ENCODE data around the gene ACTG1.
A peak's percentile ranks its signal among the peaks of the same experiment; 100 is the strongest.

GRCh38 chr17:81537856-81538555 is 25.4 kb upstream of the ACTG1 start:
- TF ChIP-seq CTCF (IDR thresholded peaks at IDR 0.05), result peak in 1 of 6 experiments; percentile 3
- no peak for TF ChIP-seq POLR2A (IDR thresholded peaks at IDR 0.05)

All from thyroid gland (tissue), 4 donors.